Measurements from ENCODE around the gene TRMT10A. TPM values are rescaled to one million over a fixed set of nuclear protein-coding genes. Genes with fewer than 3 reads are reported as not detected.

TRMT10A gene
- total and polyA plus RNA-seq, 2 experiments from 2014 or later: 4.7 to 5.3 TPM

DNA sequence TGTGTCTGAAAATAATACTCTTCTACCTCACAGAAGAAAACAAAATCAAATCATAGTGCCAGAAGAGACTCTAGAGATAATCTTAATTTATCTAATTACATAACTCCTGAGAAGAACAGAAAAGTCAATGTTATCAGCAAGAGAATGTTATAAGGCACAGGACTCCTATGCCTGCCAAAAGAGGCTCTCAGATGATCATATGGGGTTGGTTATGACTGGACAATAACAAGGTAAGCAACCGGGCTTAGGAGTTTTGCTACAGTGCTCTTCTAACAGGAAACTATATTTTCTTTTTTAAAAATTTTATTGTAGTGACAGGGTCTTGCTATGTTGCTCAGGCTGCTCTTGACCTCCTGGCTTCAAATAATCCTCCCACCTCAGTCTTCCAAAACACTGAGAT is 56.5 kb downstream of the TRMT10A start:
- no peak overlapping the region for H2AFZ ChIP-seq
- ATAC-seq: no peak
- Mint-ChIP-seq H3K4me3 (no peak overlapping the region), H3K4me1 (peaks cover 3% of the 10 kb centered on the region; the same call in 2 of the 3 replicates), H3K27ac (no peak overlapping the region), H3K9me3 (peaks cover 2% of the 10 kb centered on the region; the same call in 2 of the 3 replicates), H3K36me3 (ENCODE audit: low read depth) (no peaks in the 10 kb centered on the region), H3K27me3 (ENCODE audit: insufficient read depth, low read depth, poor library complexity) (peaks cover 4% of the 10 kb centered on the region)
- no peak for TF ChIP-seq EZH2 (IDR thresholded peaks at IDR 0.05; ENCODE audit: low read depth, unreplicated experiment)
- no peak for TF ChIP-seq ZNF462 (CRISPR knock-in tag; IDR thresholded peaks at IDR 0.05)
- TF ChIP-seq ZNF331 (CRISPR knock-in tag; IDR thresholded peaks at IDR 0.05; ENCODE audit: low read depth): no peak
- TF ChIP-seq NANOG (IDR thresholded peaks at IDR 0.05; ENCODE audit: borderline replicate concordance): no peak
- TF ChIP-seq POLR2AphosphoS5 (IDR thresholded peaks at IDR 0.05; ENCODE audit: low read depth): no peak
- TF ChIP-seq STAT1 (IDR thresholded peaks at IDR 0.05; ENCODE audit: unreplicated experiment): no peak
- TF ChIP-seq, protein P1, sequence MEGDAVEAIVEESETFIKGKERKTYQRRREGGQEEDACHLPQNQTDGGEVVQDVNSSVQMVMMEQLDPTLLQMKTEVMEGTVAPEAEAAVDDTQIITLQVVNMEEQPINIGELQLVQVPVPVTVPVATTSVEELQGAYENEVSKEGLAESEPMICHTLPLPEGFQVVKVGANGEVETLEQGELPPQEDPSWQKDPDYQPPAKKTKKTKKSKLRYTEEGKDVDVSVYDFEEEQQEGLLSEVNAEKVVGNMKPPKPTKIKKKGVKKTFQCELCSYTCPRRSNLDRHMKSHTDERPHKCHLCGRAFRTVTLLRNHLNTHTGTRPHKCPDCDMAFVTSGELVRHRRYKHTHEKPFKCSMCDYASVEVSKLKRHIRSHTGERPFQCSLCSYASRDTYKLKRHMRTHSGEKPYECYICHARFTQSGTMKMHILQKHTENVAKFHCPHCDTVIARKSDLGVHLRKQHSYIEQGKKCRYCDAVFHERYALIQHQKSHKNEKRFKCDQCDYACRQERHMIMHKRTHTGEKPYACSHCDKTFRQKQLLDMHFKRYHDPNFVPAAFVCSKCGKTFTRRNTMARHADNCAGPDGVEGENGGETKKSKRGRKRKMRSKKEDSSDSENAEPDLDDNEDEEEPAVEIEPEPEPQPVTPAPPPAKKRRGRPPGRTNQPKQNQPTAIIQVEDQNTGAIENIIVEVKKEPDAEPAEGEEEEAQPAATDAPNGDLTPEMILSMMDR (conservative IDR thresholded peaks at IDR 0.05; ENCODE audit: low read depth in 2 of 2): no peak
- no peak for TF ChIP-seq CREB1 (CRISPR knock-in tag; IDR thresholded peaks at IDR 0.05; ENCODE audit: low read depth)
- no peak for TF ChIP-seq EZH2phosphoT487 (IDR thresholded peaks at IDR 0.05; ENCODE audit: unreplicated experiment)
- no peak for TF ChIP-seq ZNF114 (CRISPR knock-in tag; IDR thresholded peaks at IDR 0.05)
- TF ChIP-seq JUNB (IDR thresholded peaks at IDR 0.05; ENCODE audit: unreplicated experiment): no peak
- TF ChIP-seq ETS1 (IDR thresholded peaks at IDR 0.05): no peak
- TF ChIP-seq REST (IDR thresholded peaks at IDR 0.05; ENCODE audit: unreplicated experiment): no peak
- no peak for DNase-seq (ENCODE audit: low spot score)
- H3K27me3 ChIP-seq (ENCODE audit: insufficient read depth): no peaks in the 10 kb centered on the region
- no peak overlapping the region for H3K27ac ChIP-seq (ENCODE audit: low read depth)
- no peaks in the 10 kb centered on the region for H3K4me1 ChIP-seq (ENCODE audit: insufficient read depth)
- no peaks in the 10 kb centered on the region for H3F3A ChIP-seq (replicated peaks; ENCODE audit: low read depth)
- no peaks in the 10 kb centered on the region for H3K36me3 ChIP-seq (ENCODE audit: insufficient read depth)
- no peak overlapping the region for H3K4me2 ChIP-seq
- H3K9me2 ChIP-seq (ENCODE audit: insufficient read depth): peaks cover 17% of the 10 kb centered on the region
- H4K20me1 ChIP-seq (replicated peaks; ENCODE audit: insufficient read depth): no peaks in the 10 kb centered on the region
- no peak overlapping the region for H3K4me3 ChIP-seq
- no peaks in the 10 kb centered on the region for H3K79me2 ChIP-seq (replicated peaks; ENCODE audit: insufficient read depth)

Data from GM23338 (cell line).